HEK293 (cell line): Measurements from ENCODE around the gene MBD5.
"Not testable (repeated sequence)": the region's sequence is repeated elsewhere in the genome, so short reads cannot be mapped to it uniquely, and the experiment has no call there.

Source experiments
- CTCF ChIA-PET: fragments of 350-600 bp; formaldehyde crosslinking; extraction: SDS; loops from one replicate; lab custom pipeline; 2021; ENCODE audit warnings: antibody characterized with exemption; lab: Yijun Ruan, JAX
- POLR2A ChIA-PET: fragments of 300-600 bp; formaldehyde crosslinking; extraction: SDS; loops from one replicate; lab custom pipeline; 2020; ENCODE audit warnings: antibody characterized with exemption, inconsistent platforms; lab: Yijun Ruan, JAX
- H3K27ac ChIP-seq: fragments of 200-500 bp; sonication (Bioruptor generic); 2 replicates; pipeline ENCODE4 v1.5.1; 2014; ENCODE audit warnings: low read depth, low read length, control low read depth, inconsistent platforms; ENCODE audit errors: extremely low read depth
- H3K36me3 ChIP-seq, 2 experiments: fragments of 200-500 bp in 1 of 2; sonication (Bioruptor generic) in 1 of 2; 1 replicate in 1 of 2; 2 replicates in 1 of 2; pipeline ENCODE4 v1.5.1; 2014 to 2017; ENCODE audit warnings: inconsistent platforms in 2 of 2, low read length in 2 of 2; ENCODE audit not compliant: control insufficient read depth in 2 of 2, insufficient read depth in 1 of 2
- H3K4me1 ChIP-seq: fragments of 200-500 bp; sonication (Bioruptor generic); 2 replicates; pipeline ENCODE4 v1.5.1; 2014; ENCODE audit warnings: mild to moderate bottlenecking, low read length, inconsistent platforms; ENCODE audit not compliant: control insufficient read depth, insufficient read depth
- H3K4me3 ChIP-seq: 2 replicates; pipeline ENCODE4 v1.5.1; 2011; ENCODE audit warnings: low read depth, mild to moderate bottlenecking, control low read depth, low read length, moderate library complexity
- H3K9me3 ChIP-seq: fragments of 200-500 bp; sonication (Bioruptor generic); 2 replicates; pipeline ENCODE4 v1.5.1; 2014; ENCODE audit warnings: low read depth, low read length, inconsistent platforms; ENCODE audit not compliant: control insufficient read depth, insufficient read depth
- GLI2 ChIP-seq: fragments of 450-650 bp; formaldehyde crosslinking; IDR thresholded peaks from 2 replicates; pipeline ENCODE4; 2017; ENCODE audit warnings: missing biosample characterization, missing genetic modification characterization, low read depth, borderline replicate concordance
- HOXD13 ChIP-seq: sonication (generic); formaldehyde crosslinking; IDR thresholded peaks from 2 replicates; pipeline ENCODE4 v1.8.0; 2022; ENCODE audit warnings: missing genetic modification reagents, borderline replicate concordance
- MZF1 ChIP-seq: fragments of 450-650 bp; formaldehyde crosslinking; IDR thresholded peaks from 2 replicates; pipeline ENCODE4 v1.5.1; 2017; ENCODE audit warnings: missing biosample characterization, missing genetic modification characterization, borderline replicate concordance
- ZFP37 ChIP-seq: fragments of 450-650 bp; formaldehyde crosslinking; IDR thresholded peaks from 2 replicates; pipeline ENCODE4 v1.5.1; 2016; ENCODE audit warnings: missing biosample characterization, missing genetic modification characterization
- ZNF221 ChIP-seq: fragments of 450-650 bp; formaldehyde crosslinking; IDR thresholded peaks from 2 replicates; pipeline ENCODE4 v1.5.1; 2017; ENCODE audit warnings: missing biosample characterization, missing genetic modification characterization, borderline replicate concordance
- ZNF302 ChIP-seq: fragments of 450-650 bp; formaldehyde crosslinking; IDR thresholded peaks from 2 replicates; pipeline ENCODE4 v1.5.1; 2016; ENCODE audit warnings: missing biosample characterization, missing genetic modification characterization, low read depth
- ZNF398 ChIP-seq: fragments of 450-650 bp; formaldehyde crosslinking; IDR thresholded peaks from 2 replicates; pipeline ENCODE4 v1.5.1; 2017; ENCODE audit warnings: missing biosample characterization, missing genetic modification characterization
- ZNF501 ChIP-seq: fragments of 450-650 bp; formaldehyde crosslinking; IDR thresholded peaks from 2 replicates; pipeline ENCODE4 v1.5.1; 2016; ENCODE audit warnings: missing biosample characterization, missing genetic modification characterization
- ZNF530 ChIP-seq: fragments of 450-650 bp; formaldehyde crosslinking; IDR thresholded peaks from 2 replicates; pipeline ENCODE4 v1.5.1; 2016; ENCODE audit warnings: low read depth, missing biosample characterization, missing genetic modification characterization
- ZNF626 ChIP-seq: fragments of 450-650 bp; sonication (Bioruptor Pico); formaldehyde crosslinking; IDR thresholded peaks from 2 replicates; pipeline ENCODE4 v1.5.1; 2018; ENCODE audit warnings: missing biosample characterization, missing genetic modification characterization, inconsistent platforms
- ZNF692 ChIP-seq: fragments of 450-650 bp; formaldehyde crosslinking; IDR thresholded peaks from 2 replicates; pipeline ENCODE4 v1.5.1; 2016; ENCODE audit warnings: missing biosample characterization, missing genetic modification characterization
- ZNF776 ChIP-seq: fragments of 450-650 bp; formaldehyde crosslinking; IDR thresholded peaks from 2 replicates; pipeline ENCODE4 v1.5.0; 2017; ENCODE audit warnings: missing biosample characterization, missing genetic modification characterization, borderline replicate concordance
- TF ChIP-seq, protein P1 (sequence below): fragments of 450-650 bp; formaldehyde crosslinking; IDR thresholded peaks from 2 replicates; pipeline ENCODE4; 2016; ENCODE audit warnings: missing biosample characterization, missing genetic modification characterization
- TF ChIP-seq, protein P2 (sequence below): fragments of 450-650 bp; formaldehyde crosslinking; IDR thresholded peaks from 2 replicates; pipeline ENCODE4 v1.5.1; 2016; ENCODE audit warnings: missing biosample characterization, missing genetic modification characterization
- TF ChIP-seq, protein P3 (sequence below): fragments of 450-650 bp; formaldehyde crosslinking; IDR thresholded peaks from 2 replicates; pipeline ENCODE4 v1.5.1; 2016; ENCODE audit warnings: missing biosample characterization, missing genetic modification characterization

MBD5 gene

DNA sequence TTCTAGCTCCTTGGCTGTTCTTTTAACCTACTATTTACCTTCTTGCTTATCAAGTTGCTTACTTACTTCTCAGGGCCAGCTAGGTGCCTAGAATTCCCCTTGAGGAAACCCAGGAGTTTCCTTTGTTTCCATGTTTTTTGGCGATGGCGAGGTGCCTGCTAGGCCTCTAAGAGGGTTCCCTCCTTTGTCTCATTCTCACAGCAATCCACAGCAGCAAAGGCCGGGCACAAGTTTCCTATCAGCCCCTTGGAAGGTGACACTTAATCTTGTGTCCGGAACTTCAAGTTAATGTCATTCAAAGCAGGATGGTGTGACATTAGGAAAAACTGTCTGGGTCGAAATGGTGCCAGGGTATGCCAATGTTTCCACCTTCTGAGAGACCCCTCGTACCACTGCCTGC lies 521.7 kb downstream of the MBD5 start:
- ChIA-PET POLR2A (no interaction called here), CTCF (no interaction called here)
- no peaks in the 10 kb centered on the region for H3K9me3 ChIP-seq
- H3K4me3 ChIP-seq, result no peak overlapping the region
- TF ChIP-seq HOXD13 (CRISPR knock-in tag), result no peak
- TF ChIP-seq, protein P1, sequence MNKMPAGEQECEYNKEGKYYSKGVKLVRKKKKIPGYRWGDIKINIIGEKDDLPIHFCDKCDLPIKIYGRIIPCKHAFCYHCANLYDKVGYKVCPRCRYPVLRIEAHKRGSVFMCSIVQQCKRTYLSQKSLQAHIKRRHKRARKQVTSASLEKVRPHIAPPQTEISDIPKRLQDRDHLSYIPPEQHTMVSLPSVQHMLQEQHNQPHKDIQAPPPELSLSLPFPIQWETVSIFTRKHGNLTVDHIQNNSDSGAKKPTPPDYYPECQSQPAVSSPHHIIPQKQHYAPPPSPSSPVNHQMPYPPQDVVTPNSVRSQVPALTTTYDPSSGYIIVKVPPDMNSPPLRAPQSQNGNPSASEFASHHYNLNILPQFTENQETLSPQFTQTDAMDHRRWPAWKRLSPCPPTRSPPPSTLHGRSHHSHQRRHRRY, result no peak
- no peak for TF ChIP-seq ZFP37 (tag by site-specific recombination)
- TF ChIP-seq ZNF626 (tag by site-specific recombination), result no peak
- TF ChIP-seq GLI2 (tag by site-specific recombination), result no peak
- TF ChIP-seq ZNF398, result no peak
- no peak for TF ChIP-seq ZNF530 (tag by site-specific recombination)
- TF ChIP-seq MZF1 (tag by site-specific recombination), result no peak
- TF ChIP-seq ZNF501 (tag by site-specific recombination), result no peak
- TF ChIP-seq ZNF221, result no peak
- TF ChIP-seq ZNF302, result no peak
- TF ChIP-seq, protein P2, sequence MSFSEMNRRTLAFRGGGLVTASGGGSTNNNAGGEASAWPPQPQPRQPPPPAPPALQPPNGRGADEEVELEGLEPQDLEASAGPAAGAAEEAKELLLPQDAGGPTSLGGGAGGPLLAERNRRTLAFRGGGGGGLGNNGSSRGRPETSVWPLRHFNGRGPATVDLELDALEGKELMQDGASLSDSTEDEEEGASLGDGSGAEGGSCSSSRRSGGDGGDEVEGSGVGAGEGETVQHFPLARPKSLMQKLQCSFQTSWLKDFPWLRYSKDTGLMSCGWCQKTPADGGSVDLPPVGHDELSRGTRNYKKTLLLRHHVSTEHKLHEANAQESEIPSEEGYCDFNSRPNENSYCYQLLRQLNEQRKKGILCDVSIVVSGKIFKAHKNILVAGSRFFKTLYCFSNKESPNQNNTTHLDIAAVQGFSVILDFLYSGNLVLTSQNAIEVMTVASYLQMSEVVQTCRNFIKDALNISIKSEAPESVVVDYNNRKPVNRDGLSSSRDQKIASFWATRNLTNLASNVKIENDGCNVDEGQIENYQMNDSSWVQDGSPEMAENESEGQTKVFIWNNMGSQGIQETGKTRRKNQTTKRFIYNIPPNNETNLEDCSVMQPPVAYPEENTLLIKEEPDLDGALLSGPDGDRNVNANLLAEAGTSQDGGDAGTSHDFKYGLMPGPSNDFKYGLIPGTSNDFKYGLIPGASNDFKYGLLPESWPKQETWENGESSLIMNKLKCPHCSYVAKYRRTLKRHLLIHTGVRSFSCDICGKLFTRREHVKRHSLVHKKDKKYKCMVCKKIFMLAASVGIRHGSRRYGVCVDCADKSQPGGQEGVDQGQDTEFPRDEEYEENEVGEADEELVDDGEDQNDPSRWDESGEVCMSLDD (tag by site-specific recombination), result no peak
- TF ChIP-seq, protein P3, sequence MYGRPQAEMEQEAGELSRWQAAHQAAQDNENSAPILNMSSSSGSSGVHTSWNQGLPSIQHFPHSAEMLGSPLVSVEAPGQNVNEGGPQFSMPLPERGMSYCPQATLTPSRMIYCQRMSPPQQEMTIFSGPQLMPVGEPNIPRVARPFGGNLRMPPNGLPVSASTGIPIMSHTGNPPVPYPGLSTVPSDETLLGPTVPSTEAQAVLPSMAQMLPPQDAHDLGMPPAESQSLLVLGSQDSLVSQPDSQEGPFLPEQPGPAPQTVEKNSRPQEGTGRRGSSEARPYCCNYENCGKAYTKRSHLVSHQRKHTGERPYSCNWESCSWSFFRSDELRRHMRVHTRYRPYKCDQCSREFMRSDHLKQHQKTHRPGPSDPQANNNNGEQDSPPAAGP (tag by site-specific recombination), result no peak
- no peak for TF ChIP-seq ZNF776
- no peak for TF ChIP-seq ZNF692
- H3K27ac ChIP-seq, result no peak overlapping the region
- no peaks in the 10 kb centered on the region for H3K4me1 ChIP-seq
- no peaks in the 10 kb centered on the region for H3K36me3 ChIP-seq

DNA sequence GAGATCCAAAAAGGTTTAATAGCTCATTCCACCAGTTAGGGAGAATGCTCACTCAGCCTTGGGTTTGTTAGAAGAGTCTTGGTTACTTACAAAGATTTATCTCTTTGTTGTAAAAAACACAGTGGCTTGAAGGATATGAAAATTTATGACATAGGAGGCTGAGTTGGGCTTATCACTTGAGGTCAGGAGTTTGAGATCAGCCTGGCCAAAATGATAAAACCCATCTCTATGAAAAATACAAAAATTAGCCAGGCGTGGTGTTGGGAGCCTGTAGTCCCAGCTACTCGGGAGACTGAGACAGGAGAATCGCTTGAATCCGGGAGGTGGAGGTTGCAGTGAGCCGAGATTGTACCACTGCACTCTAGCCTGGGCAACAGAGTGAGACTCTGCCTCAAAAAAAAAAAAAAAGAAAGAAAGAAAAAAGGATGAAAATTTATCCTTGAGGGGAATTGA lies 522.2 kb downstream of the MBD5 start:
- H3K4me3 ChIP-seq, CTCF ChIA-PET, POLR2A ChIA-PET, H3K36me3 ChIP-seq, H3K4me1 ChIP-seq, H3K9me3 ChIP-seq, H3K27ac ChIP-seq: not testable (repeated sequence)
